ENCODE measurements around the gene HSPB9.

Gene HSPB9, protein sequence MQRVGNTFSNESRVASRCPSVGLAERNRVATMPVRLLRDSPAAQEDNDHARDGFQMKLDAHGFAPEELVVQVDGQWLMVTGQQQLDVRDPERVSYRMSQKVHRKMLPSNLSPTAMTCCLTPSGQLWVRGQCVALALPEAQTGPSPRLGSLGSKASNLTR

DNA sequence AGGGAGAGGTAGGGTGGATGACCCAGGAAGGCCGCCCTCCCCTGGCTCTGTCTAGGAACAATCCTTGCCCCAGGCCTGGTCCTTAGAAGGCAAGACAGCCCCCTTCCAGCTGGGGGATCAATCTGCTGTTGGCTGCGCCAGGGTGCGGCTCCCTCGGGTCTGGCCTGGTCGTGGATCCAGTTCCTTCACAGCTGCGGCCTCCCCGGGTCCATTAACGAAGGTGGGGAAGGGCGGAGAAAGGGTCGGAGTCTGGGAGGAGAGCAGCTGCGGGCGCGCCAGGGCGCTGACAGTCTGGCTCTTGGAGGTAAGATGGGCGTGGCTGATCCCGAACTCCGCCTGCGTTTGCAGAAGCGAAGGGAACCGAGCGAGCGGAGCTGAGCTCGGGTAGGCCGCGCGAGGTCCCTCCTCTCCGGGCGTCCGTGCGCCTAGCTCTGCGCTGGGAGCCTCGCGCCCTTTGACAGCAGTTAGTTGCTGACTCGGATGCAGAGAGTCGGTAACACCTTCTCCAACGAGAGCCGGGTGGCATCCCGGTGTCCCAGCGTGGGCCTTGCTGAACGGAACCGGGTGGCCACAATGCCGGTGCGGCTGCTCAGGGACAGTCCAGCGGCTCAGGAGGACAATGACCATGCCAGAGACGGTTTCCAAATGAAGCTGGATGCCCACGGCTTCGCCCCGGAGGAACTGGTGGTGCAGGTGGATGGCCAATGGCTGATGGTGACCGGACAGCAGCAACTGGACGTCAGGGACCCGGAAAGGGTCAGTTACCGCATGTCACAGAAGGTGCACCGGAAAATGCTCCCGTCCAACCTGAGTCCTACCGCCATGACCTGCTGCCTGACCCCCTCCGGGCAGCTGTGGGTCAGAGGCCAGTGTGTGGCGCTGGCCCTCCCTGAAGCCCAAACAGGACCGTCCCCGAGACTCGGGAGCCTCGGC, at the start of gene HSPB9:
TSS of gene HSPB9 (plus strand) at position 434 of the 933 bp plus-strand sequence. CDS start at position 481, 47 bp downstream.
- DNase-seq, result no peak

DNA sequence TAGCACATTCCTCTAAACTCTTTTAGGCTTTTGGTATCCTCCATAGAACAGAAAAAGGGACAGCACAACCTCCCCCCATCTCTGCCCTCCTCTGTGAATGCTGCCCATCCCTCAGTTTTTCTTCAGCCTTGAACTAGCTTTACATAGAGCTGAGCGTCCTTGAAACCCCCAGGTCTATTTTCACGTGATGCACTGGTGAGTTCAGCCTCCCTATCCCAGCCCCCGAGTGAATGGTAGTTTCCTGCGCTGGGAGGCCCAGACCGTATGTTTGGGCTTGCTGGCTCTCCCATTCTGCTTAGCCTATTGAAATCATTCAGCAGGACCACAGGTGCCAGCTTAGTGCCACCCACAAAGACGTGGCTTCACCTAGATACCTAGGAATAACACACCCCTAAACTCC, 46.8 kb upstream of the HSPB9 start:
- no peak for DNase-seq

DNA sequence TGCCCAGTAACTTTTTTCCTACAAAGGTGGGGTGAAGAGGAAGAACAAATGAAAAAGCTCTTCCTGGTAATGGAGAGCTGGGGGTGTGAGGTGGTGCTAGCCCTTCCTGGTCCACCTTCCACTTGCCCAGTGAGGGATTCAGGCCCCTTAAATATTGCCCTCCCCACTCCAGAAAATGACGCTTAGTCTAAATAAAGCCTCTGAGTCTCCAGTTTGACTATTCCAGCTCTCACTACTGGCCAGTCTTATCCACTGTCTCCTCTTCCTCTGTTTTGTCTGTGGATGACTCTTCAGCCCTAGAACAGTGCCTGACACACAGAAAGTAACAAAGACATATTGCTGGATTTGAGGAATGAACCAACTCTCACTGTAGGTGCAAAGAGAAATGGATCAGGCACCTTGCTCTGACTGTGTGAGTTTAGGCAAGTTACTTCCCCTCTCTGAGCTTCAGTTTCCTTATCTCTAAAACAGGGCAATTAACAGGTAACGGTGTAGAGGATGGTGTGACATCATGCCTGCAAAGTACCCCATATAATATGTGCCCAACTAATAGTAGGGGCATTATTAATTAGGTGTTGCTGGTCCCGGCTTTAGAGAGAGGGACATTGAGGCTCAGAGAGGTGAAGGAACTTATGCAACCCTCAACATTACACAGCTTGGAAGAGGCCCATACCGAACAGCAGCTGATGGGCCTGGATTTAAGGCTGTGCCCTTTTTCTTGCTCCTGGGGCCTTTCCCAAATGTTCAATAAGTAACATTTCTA, 45.6 kb upstream of the HSPB9 start:
- no peak for DNase-seq

DNA sequence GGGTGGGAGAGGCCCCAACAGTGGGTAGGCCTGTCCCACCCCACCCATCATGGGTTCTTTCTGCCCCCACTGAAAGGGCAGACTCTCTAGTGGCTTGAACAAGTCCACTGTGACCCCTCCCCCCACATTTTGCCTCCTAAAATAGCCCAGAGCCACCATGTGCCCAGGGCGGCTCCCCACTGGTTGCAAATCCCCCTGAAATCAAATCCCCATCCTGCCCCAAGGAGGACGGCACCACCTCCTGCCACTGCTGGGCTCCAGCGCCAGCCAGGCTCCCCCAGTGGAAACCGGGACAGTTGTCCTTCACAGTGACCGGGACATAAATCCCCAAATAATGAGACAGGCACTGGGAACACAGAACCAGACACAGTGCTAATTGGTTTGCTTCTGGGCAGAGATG, 44.8 kb upstream of the HSPB9 start:
- no peak for DNase-seq

DNA sequence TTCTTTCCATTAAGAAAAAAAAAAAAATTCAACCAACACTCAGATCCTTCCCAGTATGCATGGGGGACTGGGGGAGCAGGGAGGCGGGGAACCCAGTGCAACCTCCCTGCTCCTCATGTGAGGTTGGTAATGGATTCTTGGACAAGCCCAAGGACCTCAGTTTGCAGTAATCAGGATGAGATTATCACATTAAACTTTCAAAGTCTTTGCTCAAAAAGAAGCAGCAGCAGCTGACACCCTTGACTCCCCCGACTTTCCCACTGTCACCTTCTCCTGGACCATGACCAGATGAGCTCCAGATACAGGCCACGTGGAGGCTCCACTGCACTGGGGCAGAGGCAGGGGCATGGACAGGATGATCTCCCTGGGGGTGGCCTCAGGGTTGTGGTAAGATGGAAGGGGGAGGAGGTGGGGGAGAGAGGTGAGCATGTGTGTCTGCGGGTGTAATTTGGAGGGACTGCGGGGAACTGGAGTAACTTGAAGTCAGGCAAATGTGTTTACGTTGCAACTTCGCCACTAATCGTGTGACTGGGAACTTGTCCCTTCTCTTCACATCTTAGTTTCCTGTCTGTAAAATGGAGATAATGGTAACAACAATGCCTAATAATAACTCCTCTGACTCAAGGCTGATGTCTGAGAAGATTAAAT, 44.1 kb upstream of the HSPB9 start:
- DNase-seq, result no peak

DNA sequence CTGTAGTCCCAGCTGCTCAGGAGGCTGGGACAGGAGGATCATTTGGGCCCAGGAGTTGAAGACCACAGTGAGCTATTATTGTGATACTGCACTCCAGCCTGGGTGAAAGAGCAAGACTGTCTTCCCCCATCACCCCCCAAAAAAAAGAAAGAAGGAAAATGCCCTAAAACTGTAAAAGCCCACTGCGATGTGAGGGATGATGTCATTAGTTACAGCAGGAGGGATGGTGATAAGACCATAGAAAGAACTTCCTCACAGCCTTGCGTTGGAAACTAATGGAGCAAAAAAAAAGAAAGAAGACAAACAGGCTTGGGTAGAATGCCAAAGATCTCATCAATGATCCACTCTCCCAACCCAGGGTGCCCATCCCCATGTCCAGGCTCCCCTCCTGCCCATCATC, 43.1 kb upstream of the HSPB9 start:
- DNase-seq, result no peak

DNA sequence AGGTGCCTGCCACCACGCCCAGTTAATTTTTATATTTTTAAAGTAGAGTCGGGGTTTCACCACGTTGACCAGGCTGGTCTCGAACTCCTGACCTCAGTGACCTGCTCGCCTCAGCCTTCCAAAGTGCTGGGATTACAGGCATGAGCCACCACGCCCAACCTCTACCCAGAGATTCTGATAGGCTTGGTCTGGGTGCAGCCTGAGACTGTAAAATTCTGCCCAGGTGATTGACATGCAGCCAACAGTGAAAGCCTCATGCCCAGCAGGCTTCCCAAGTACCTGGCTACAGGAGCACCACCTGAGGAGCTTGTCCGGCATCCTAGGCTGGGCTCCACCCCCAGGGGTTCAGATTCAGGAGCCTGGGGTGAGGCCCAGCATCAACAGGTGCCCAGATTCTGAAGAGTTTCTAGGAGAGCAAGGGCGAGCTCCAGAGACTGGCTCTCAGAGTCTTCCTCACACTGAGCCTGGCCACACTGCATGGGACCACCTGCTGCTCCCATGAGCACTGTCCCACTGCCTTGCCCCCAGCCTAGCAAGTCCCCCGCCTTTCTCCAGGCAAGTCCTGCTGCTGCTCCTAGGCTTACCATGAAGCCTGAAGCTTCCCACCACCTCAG, 41.0 kb upstream of the HSPB9 start:
- DNase-seq, result no peak

DNA sequence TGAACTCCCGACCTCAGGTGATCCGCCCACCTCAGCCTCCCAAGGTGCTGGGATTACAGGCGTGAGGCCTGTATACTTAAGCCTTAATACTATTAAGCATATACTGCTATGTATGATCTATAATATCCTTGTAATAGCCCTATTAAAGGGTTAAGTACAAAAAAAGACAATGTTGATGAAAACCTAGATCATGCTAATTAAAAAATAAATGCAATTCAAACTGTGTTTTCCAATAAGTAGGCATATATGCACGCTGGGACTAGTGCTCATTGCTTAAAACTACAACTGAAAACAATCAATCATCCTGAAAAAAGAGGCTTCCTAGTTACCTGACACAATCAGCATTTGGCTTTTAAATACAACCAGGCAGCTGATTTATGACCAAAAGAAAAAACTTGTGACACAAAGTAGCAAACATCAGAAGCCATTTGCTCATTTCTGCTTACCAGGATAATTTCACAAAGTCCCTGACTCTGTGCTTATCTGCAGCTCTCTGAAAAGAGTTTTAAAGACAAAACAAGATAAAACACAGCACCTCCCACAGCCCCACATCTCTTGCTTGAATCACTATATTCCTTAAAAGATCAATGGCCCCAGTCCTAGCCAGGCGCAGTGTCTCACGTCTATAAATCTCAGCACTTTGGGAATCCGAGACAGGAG, 35.4 kb upstream of the HSPB9 start:
- DNase-seq, result no peak

DNA sequence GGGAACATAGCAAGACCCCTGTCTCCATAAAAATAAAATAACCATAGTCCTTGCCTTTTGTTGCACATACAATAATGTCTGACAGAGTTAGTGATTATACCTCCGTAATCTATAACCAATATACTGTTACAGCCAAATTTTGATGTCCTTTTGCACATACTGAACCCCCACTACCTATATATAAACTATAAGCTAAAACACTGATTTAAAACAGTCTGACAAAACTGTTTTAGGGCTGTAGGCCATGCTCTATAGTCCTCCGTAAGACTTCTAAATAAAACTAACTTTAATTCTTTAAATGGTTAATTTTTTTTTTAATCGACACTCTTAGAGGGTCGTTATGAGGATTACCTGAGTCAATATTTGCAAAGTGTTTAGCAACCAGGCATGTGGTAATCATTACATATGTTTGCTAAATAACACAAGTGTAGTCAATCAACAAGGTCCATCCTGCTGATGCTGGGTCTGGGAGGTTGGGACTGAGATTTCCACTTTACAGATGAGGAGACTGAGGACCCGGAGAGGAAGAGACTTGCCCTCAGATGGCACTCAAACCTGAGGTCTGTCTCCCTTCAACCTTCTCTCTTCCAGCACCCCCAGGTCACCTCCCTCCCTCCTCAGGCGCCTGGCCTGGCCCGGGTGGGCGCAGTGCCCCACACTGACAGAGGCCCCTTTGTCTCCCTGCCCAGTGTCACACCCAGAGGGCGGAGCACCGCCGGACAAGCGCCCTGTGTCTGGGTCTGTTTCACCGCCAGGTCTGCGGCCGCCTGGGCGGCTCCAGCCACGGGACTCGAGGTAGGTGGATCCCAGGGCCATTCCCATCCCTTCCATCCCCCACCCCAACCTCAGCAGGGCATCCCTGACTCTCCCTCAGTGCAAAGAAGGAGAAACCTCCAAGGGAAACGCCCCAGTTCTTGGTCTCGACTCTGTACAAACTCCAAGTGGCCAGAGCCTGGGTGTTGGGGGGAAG, 34.6 kb upstream of the HSPB9 start:
- DNase-seq, result no peak

DNA sequence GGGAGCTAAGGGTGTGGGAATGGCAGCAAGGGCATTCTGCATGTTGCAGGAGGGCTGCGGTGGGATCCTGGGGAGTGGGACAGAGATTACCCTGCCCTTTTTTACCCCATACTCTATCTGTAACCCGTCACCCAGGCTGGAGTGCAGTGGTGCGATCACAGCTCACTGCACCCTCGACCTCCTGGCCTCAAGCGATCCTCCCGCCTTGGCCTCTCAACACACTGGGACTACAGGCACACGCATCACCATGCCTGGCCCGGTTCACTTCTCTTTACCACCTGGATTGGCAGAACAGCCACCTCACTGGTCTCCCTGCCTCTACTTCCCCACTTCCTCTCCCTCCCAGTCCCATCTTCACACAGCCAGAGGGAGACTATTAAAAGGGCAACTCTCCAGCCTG, 33.9 kb upstream of the HSPB9 start:
- no peak for DNase-seq

DNA sequence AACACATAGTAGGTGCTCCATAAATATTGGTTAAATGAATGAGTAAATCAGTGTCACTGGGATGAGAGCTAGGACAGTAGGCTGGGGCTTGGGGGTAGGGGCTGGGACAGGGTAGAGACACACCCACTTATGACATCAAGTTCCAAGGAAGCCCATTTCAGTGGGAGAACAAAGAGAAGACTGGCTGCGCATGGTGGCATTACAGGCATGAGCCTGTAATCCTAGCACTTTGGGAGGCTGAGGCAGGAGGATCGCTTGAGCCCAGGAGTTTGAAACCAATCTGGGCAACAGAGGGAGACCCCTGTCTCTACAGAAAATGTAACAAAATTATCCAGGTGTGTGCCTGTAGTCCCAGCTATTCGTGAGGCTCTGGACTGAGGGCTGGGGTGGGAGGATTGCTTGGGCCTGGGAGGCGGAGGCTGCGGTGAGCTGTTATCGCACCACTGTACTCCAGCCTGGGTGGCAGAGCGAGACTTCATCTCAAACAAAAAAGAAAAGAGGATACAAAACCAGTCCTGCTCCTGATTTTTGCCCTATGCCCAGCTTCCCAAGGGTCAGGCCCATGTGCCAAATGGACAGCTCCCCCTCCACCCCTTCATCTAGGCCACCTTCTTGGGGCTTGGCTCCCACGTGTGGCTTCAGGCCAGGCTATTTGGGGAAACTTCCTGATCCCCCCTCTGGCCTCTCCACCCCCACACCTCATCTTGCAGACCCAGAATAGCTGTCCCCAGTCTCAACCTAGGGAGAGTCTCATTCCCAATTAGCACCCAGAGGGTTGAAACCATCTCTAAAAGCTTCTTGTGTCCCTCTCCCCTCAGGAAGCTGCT, 31.4 kb upstream of the HSPB9 start:
- DNase-seq, result no peak

DNA sequence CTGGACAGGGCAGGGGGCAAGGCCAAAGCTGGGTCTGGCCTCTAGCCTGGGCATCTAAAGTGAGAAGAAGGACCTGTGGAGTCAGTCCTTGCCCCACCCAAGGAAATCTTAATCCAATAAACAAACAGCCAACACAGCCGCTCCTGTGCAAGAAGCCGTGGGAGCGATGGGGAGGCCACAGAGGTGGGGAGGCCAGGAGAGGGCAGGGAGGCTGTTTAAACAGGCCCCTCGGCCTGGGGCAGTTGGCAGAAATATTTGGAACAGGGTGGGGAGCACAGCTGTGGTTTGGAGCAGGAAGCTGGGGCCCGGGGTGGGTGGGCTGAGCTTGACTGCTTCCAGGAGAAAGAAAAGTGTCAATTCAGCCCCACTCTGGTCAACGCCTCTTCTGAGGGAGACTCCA, 29.7 kb upstream of the HSPB9 start:
- DNase-seq, result no peak

DNA sequence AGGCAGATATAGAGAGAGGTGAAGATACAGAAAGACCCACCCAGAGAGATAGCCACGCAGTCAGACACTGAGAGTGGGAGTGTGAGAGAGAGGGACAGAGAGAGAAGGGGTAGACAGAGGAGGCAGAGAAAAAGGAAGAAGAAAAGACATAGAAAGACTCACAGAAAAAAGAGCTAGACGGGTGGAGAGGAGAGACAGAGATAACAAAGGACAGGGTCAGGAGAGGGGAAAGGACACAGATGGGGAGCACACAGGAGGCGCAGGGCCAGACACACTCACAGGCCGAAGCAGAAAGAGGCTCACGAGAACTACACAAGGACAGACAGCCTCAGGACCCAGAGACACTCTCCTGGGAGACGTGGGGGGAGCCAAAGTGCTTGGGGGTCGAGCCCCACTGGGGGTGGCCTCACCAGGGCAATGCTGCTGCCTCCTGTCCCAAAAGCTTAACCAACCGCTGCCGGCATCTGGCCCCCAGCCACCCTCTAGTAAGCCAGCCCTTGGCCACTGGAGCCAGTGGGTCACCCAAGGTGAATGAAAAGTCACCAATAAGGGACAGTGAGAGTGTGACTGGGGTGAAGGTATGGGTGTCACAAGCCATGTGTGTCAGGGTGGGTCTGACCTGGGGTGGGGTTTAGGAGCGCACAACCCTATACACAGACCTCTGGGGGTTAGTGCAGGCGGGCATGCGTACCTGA, 28.1 kb upstream of the HSPB9 start:
- DNase-seq, result no peak

DNA sequence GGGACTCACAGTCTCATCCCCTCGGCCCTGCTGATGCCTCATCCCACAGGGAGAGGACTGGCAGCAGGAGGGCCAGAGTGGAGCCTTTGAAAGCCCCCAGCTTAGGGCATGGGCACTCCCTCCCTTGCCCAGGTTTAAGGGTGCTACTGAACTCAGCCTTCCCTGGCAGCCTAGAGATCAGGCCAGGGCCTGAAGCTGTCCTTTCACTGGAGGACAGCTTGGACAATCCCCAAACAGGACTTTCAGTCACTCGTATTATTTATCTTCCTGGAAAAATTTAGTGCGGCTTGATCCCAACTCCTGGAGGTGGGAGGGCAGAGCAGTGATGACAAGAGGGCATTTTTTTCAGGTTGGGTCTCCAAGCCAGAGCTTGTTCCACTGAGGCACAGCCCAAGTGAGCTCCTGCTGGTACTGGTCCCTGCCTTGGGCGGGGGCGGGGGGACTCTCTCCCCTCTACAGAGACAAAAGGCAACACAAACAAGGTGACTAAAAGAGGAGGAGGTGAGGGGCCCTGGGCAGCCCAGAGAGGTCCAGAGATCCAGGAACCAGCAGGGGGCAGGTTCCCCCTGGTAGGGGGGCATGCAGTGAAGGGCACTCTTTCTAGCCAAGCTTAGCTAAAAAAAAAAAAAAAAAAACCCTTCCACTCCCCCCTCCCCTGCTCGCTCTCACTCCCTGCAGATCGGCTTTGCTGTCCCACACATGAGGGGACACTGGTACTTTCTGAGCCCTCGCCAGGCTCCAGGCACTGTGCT, 26.1 kb upstream of the HSPB9 start:
- no peak for DNase-seq

DNA sequence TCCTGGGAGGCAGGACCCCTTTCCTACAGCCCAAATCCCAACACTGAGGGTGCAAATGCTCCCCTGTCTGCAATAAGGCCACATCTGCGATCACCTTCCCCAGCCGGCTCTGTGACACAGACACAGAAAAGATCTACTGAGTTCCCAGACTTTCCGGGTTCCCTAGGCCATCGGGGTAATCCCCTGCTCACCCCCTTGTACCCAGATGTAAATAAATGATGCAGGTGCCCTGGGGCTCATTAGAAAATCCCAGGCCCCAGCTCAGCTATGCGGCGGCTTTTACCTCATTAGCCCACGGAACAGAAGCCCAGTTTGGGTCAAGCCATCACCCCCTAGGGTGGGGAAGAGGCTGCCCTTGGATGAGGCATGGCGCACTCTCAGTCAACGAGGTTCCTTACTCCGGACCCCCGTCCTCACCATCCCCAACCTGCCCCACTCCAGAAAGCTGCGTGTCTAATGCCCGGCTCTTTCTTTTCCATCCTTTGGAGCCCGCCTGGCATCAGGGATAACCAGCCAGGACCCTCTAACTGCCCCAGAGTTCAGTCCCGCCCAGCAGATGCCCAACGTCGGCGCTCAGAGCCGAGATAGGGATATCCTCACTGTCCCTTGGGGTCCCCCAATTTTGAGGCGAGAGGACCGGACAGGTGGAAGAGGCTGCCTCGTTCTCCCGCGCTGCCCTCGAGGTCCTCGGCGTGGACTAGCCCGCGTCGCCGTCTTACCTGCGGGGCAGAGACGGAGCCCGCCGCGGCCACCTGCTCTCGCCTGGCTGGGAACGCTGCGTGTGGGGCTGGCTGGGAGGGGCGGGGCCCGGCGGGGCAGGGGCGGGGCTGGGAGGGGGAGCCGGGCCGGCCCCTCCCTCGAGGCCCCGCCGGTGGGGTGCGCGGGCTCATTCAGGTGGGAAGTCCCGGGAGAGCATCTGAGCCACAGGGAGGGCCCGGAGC, 24.6 kb upstream of the HSPB9 start, which contains the start of gene ZNF385C:
TSS of gene ZNF385C (minus strand) at position 783 of the 941 bp plus-strand sequence. CDS start 35,417 bp downstream, outside the sequence.
- peak; percentile 38 for DNase-seq

DNA sequence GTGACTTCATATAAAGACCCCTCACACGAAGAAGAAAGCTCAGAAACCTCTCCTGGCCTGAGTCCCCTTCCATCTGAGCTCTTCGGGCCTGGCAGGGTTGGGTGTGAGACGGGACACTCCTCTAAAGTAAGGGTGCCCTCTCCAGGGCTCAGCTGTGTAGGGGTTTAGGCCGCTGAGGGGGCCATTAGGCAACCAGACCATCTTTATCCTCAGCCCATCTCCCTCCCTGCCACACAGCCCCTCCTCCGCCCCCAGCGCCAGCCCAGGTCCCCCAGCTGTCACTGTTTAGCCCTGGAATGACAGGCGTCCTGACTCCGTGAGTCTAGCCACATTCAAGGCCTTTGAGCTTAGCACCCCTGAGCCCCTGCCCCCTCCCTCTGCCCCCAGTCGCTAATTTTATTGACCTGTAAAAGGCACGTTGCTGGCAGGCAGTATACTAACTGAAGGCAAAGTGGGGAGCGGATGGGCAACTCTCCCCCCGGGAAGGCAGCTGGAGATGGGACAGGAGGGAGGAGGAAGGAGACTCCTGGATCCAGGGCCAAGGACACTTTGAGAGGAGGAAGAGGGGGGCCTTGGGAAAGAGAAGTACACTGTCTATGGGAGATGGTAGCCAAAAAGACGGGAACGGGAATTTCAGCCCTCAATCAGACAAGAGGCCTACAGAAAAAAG, 23.7 kb upstream of the HSPB9 start:
- DNase-seq, result no peak

All from activated T-cell treated with anti-CD3 and anti-CD28 coated beads for 4 hours (primary cell).